Activated CD4-positive, alpha-beta T cell treated with anti-CD3 and anti-CD28 coated beads, Interleukin-2, Interleukin-6, amounts not matched to agents 100 ng/mL and 50 ng/mL, durations not matched to agents 16 hours and 8 hours (primary cell): ENCODE results near the gene KHDC4.

Experiments used
- DNase-seq: peaks from one replicate; pipeline ENCODE4 v3.0.0-alpha.2; 2020

KHDC4 gene

DNA sequence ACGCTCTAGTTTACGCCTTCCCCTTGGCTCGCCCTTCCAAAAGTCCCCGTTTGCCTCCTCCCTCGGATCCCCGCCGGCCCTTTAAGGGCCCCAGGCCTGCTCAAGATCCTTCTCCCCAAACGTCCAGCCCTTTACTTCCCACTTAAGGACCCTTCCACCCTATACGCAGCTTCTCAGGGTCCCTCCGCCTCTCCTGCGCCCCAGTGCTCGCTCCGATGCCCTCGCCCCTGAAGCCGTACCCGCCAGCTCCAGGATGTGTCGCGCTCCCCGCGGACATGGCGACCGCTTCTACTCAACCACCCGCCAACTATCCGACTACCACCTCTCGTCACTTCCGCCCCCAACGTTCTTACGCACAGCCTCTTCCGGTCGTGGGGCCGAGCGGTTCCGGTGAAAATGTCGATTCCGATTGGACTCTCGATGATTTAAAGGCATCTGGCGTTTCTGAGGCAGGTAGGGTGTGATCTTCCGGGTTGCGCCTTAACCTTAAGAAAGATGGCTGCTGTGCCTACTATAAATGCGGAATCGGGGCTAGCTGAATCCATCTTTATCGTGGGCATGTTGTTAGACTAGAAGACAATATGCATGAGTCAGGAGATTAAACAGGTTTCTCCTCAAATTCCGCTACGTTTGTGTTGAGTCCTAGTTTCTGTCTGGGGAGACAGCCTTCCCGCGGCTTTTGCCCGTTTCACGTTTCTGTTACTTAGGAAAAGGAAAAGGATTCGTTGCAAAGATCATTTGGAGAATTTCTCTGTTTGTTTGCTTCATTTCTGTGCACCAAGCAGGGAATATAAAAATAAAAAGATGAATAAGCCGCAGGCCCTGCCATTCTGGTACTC, at the start of gene KHDC4:
KHDC4 (minus strand) TSS at position 317 of the 839 bp plus-strand sequence; CDS start at position 277, 40 bp downstream.
- peak; percentile 98 for DNase-seq

DNA sequence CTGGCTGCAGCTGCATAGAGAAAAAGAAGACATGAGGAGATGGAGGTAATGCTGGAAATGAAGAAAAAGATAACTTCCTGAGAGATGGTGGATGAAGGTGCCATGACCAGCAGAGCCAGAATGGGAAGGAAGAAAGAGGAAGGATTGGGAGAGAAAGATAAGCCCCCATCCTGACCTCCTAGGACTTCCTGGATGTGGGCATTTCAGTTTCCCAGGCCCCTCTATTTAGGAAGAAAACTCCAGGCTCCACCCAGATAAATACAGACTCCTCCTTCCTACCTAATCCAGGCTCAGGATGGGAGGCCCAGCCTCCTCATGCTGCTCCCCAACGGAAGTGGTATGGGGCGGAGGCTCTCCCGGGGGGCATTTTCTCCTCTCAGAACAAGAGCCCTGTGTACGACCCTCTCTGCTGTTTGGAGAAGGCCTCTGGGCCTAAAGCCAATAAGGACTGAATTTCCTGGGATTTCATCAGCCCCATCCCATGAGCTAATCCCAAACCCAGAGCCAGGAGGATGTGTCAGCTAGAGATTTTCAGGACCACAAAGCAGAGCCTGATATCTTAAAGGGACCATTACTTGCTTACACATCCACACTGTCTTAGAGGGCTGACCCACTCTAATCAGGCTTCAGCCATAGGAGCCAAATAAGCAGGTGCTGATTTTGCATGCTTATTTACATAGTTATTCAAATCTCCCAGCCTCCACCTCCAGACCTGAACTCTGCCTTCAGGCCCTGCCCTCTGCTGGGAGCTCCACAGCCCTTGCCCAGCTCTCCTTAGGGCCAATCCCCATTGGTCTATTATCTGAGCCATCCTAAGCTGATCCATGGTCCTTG, 49.2 kb upstream of the KHDC4 start:
- DNase-seq = no peak

DNA sequence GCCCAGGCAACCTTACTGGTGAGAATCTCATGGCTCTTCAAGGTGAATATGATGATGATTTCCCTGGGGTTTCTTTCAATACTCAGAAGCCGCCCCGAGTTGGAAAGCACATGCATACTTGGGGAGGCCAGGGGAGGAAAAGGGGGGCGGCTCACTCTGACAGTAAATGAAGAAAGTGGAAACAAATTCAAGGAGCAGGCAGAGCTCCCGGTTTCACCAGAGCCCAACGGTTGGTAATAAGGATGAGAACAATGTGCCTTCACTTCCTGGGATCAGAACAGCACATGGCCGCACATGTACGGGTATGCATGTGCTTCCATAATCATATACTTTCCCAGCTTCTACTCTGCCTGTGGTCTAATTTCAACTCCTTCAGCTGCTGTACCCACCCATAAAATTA, 47.9 kb upstream of the KHDC4 start:
- DNase-seq = no peak

DNA sequence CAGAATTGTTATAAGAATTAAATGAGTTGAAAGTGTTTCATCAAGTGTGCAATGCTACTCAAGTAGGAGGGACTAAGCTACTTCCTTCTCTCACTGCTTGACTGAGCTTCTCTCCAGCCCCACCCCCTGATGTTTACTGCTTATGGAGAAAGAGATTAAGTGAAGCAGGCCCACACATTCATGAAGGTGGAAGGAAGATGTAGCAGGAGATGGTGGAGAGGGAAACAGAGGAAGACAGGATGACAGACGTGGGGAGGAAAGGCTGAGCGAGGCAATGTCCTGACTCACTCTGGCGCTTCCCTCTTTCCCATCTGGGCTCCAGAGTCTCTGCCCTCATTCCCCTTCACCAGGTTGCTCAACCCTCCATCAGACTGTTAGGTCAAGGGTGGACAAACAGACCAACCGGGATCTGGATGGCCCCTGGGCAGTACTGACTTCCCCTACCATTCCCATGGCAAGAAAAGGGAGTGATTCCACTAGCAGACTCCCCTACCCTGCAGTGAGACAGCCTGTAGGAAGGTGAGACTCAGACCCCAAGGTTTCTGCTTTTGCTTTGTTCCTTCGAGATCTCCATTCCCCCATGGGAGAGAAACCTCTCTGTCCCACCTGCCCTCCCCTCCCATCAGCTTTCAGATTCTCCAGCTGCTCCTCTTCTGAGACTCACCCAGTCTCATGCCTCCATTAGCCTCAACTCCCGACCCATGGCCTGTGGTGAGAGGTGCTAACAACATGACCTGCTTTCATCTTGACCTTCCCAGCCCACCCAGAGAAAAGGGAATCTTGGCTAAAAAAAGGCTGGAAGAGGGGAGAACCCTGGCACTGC, 47.3 kb upstream of the KHDC4 start:
- no peak for DNase-seq

DNA sequence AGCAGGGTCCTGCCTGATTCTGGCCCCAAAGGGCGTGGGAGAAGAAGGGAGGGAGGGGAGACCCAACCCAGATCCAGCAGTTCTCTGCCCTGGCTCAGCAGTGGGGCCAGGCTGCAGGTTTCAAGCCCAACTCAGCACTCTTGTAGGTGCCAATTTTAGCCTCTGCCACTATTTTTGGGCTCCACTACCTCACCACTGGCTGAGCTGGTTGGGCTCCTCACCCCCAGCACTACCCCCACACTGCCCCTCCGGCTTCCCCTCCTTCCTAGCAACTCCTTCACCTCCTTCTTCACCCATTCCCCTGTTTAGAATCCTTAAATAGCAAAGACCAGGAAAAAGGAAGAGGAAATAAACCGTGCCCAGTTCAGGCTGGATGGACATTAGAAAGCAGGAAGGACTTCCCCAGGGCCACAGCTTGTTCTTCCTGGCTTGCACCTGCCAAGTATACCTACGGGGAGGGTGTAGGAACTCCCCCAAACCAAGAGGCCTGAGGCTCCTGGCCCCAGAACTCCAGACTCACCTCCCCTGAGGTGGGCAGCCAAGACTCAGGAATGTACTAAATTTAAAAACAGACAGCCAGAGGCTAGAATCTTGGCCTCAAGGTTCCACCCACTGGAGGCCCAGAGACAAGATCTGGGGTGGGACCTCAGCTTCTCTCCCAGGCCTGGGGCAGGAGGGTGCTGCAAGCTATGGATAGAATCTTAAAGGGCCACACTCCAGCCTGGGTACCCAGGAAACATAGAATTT, 45.6 kb upstream of the KHDC4 start:
- no peak for DNase-seq

DNA sequence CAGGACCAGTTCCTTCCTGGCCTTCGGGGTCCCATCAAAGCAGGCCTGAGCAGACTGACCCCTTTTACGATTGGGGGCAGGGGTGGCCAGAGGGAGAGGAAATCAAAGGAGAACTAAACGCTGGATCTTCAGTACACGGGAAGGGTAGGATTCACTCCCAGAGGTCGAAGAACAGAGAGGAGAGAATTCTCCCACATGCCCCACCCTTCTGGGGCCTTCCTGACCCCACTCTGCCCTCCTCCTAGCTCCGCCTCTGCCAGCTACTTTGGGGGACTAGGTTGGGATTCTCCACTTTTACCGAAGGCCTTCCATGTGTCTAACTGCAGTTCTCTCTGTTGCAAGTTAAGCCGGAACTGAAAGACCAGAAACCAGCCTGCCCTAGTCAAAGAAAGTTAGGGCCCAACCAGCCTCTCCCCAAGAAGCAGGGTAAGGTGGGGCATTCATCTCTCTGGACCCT, 44.8 kb upstream of the KHDC4 start:
- peak; percentile 43 for DNase-seq

DNA sequence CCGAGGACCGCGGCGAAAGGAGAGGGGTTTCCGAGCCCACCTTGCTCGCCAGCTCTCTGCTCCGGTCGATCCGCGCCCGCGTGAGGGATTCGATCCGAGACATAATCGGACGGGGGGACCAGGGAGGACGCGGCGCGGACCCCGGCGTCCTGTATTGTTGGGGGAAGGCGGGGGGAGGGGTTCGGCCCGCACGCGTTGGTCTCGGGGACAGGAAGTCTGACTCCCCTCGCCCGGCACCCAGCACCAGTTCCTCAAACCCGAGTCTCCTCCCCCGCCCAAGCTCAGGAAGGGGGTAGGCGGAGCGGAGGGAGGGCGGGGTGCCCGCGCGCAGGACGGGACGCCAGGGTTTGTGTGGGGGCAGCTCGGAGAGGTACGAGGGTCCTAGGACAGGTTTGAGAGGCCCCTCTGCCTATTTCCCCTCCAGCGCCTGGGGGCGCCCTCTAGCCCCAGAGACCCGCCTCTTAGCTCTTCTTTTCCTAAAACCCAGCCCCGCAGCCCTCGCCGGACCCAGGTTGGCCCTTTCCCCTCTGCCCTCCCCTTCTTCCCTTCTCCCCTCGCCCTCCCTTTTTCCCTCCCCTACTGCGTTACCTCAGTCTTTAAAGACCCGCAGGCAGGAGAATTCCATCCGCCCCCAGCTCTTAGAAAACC, 44.2 kb upstream of the KHDC4 start, which contains the start of gene ARHGEF2:
ARHGEF2 (minus strand) TSS at position 223 of the 648 bp plus-strand sequence; CDS start at position 103, 120 bp downstream.
- DNase-seq = peak; percentile 90

DNA sequence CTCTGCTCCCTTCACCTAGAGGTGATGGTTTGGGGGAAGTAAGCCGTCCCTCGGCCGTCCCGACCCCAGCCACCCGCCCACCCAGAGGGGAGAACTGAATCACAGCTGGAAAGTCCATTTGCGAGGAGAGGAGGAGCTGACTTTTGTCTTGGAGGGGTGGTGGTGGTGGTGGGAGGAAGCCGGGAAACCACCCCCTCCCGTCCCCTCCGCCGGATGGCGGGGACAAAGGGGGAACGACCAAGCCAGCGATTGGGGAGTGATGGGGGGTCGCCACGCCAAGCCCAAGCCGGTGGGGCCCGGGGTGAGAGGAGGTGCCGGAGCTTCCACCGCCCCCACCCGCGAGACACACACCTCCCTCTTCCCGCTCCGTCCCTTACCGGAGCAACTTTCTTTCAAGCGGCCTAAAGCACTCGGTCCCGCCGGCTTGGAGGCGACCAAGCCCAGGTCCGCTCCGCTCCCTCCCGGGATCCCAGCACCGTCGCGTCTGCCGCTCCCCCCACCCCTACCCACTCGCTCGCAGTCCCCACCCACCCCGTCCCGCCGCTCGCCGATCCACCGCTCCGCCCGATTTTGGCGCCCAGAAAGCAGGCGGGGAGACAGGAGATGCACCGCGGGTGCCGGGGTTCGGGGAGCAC, 43.6 kb upstream of the KHDC4 start:
- peak; percentile 51 for DNase-seq

DNA sequence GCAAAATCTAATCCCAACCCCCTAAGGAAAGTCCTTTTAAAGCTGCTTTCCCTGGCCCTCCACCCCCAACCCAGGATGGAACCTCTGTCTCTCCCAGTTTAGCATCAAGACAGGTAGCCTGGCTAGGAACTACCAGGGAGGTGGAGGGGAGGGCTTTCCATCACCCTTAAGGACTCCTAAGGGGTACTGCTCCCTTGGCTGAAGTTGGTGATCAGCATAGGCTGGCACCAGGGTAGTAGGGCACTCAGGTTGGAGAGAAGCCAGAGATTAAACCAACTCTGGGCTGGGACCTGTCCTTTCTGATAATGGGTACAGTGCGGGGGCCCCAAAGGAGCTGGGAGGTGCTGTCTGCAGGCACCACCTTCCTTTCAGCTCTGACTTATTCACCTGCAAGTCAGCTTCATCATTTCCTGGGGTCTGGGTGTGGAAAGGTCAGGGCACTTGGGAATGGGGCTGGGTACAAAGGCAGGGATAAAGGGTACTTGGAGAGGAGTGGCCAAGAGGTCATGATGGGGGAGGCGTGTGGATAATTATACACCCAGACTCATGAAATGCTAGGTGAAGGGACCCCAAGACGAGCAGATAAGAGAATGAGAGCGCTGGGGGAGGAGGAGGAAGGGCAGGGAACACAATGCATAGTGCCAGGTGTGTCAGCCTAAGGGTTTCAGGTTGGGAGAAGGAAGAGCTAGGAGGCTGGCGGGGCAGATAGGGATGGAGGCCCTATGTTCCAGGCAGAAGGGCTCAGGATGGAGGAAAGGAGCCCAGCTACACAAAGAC, 42.9 kb upstream of the KHDC4 start:
- DNase-seq = peak; percentile 39

DNA sequence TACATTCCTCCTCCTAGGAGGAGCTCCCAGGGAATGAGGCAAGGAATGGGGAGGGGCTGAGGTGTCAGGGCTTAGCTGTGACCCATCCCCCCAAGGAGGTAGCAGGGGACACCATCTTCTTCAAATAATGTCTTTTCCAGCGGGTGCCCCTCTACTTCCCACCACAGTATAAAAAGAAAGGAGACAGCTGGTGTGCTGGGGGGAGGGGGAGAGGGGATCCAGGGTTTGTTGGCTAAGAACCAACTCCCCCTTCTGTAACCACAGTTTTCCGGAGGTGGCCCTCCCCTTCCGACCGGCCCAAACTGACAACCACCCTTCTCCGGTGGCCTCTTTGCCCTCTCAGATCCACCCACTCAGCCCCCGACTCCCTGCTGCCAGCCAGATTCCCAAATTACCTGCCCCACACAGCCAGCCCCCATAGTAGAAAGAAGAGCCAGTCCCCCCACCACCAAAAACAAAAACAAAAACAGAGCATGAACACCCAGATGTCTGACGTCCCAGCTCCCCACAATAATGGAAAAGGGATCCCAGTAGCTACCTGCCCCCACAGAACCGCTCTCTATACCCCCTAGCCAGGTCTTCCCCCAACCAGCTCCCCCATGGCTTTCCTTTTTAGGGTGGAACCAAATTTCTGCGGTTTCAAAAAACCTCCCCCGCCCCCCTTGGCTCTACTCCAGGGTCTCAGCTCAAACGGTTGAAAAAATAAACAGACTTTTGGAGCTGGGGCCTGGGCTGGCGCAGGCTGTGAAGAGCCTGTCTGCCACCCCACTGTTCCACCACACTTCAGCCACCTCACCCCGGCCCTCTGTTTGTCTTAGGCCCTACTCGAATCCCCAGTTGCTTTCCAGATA, 42.1 kb upstream of the KHDC4 start:
- peak; percentile 67 for DNase-seq

DNA sequence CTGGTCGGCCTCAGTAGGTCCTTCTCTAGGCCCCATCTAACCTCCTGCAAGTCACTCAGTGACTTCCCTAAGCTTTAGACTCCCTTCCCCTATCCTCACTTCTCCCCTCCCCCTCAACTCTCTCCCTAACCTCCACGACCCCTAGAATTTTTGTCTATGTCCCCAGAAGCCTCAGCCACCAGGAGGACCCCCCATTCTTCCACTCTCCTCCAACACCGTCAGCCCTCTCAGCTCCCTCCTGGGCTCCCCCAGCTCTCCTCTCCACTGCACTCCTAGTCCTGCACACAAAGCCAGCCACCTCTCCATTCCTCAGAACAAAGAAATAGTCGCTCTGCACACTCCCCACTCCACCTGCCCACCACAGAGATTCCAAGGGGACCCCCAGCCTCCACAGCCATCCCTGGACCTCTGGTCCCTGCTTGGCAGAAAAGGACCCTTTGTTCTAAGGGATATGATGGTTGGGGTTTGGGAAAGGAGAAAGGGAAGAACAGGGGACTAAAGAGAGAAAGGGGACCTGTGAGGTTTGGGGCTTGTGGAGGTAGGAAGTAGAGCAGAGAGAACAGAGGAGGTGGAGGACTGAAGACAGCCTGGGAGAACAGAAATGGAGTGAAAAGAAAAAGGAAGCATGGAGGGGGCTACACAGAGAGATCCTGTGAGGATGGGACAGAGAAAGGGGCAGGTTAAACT, 41.3 kb upstream of the KHDC4 start:
- no peak for DNase-seq

DNA sequence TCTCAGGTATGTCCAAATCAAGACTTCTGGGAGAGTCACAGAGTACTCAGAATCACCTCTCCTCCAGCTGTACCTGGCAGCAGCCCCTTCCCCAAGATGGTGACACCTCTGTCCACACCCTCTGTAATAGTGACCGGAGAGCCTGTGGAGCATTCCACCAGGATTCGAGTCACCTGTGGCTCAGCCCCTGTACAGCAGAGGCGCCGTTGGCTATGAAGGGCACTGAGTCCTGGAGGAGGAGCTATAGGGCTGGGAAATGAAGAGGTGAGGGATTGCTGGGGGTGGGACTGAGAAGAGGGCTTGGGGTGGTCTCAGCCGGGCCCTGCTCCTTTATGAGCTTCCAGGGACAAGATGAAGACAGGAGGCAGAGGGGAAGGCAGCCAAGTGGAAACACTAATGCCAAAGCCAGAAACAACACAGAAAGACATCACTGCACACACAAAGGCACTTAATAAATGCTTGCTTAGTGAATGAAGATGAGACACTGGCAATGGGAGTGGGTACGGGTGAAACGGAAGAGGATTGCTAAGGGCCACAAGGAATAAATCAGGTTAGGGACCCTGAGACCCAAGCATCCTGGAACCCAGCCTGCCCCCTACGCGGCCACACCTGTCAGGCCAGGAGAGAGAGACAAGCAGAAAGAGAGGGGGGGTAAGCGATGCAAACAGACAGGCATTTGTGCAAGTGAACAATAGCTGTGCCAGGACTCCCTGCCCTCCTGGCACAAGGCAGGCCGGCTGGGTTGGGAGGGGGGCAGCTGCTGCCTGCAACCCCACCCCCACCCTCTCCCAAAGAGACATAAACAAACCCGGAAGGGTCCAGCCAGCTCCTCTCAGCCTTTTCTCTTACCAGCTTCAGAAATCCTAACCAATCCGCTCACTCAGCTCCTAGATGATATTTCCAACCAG, 40.2 kb upstream of the KHDC4 start:
- no peak for DNase-seq

DNA sequence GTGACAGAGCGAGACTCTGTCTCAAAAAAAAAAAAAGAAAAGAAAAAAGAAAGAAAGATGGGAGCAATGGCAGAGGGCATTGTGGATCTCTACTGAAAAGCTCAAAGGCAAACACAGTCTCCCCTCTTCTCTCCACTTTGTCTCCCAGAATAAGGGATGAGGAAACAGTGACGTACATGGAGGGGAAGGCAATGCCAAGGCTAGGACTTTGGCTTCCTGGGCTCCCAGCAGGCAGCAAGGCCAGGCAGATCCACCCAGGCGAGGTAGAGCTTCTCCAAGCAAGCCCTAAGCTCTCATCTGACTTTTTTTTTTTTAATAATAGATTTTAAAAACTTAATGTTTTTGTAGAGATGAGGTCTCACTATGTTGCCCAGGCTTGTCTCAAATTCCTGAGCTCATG, 39.5 kb upstream of the KHDC4 start:
- DNase-seq = no peak

DNA sequence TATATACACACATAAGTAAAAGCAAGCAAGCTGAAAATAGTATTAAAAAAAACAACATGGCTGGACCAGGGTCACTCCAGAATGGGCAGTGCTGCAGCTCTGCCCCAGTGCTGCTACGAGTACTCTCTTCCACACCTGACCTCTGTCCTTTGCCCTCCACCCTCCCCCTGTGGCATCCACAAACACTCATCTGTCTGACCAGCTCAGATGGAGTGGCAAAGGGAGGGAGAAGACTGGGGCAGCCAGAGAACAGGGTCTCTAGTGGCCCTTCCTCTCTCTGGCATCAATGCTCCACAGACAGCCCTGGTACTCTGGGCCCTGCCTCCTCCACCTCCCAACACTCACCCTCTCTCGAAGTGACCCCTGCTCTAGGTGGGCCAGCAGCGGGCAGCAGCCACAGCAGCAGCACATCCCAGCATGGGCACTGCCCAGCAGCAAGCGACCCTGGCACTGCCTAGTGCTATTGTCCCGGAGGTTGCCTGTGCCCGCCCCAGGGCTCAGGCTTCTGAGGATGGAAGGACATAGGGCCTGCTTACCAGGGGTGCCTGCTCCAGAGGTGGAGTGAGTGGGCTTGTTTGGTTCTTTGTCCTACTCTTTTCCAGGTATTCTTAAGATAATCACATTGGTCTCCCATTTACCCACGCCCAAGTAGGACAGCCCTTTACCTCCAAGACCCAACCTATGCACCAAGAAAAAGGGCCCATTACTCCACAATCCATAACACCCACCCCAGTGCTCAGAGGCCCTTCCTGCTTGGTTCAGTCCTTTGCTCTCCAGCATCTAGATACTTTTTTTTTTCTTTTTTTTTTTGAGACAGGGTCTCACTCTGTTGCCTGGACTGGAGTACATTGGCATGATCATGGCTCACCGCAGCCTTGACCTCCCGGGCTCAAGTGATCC, 37.9 kb upstream of the KHDC4 start:
- no peak for DNase-seq

DNA sequence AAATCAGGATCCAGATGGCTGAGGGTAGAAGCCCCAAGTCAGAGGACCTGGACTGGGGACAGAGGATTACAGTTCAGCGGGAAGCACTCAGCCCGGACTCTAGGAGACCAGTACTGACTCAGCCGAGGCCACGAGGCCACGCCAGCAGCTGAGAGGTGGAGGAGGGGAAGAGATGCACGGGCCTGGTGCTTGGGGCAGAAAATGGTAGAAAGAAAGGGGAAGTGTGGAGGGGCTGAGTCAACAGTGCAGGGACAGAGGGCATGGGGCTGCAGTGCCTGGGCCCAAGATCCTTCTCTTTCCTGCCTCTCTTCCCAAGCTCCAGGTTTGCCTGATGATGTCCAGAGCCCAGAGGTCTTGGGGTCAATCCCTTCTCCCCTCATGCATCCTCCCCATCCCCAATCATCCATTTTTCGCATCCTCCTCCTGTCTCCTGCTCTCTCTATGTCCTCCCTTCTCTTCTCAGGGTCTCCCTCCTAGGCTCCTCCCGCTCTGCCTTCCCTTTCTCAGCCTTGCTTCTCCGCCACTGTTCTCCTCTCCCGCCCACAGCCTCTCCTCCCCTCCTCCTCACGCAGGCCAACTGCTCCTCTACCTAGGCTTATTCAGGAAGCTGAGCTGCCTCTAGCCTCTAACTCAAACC, 36.4 kb upstream of the KHDC4 start:
- peak; percentile 44 for DNase-seq

DNA sequence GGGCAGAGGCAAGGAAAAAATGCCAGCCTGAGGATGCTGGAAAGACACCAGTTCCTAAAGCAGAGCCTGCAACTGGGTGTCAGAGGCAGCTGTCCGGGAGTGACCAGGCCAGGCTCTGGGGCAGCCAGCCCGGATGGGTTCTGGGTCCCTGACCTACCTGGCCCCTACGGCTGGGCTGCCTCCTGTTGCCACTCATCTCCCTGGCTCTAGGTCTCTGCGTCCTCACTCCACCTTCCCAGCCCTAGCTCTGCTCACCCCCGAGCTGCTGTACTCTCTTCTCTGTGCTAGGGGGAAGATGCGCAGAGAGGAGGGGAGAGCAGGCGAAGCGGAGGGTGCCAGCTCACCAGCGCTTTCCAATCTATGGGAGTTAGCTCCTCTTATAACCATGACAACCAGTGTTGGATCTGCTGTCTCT, 35.2 kb upstream of the KHDC4 start:
- no peak for DNase-seq
